HEK293 (cell line): ENCODE results near the gene TSPAN9.

ENCODE experiments used
- CTCF ChIA-PET: fragments of 350-600 bp; formaldehyde crosslinking; extraction: SDS; loops from one replicate; lab custom pipeline; 2021; ENCODE audit warnings: antibody characterized with exemption; lab: Yijun Ruan, JAX
- POLR2A ChIA-PET: fragments of 300-600 bp; formaldehyde crosslinking; extraction: SDS; loops from one replicate; lab custom pipeline; 2020; ENCODE audit warnings: antibody characterized with exemption, inconsistent platforms; lab: Yijun Ruan, JAX
- H3K27ac ChIP-seq: fragments of 200-500 bp; sonication (Bioruptor generic); 2 replicates; pipeline ENCODE4 v1.5.1; 2014; ENCODE audit warnings: low read depth, low read length, control low read depth, inconsistent platforms; ENCODE audit errors: extremely low read depth
- H3K36me3 ChIP-seq, 2 experiments: fragments of 200-500 bp in 1 of 2; sonication (Bioruptor generic) in 1 of 2; 1 replicate in 1 of 2; 2 replicates in 1 of 2; pipeline ENCODE4 v1.5.1; 2014 to 2017; ENCODE audit warnings: inconsistent platforms in 2 of 2, low read length in 2 of 2; ENCODE audit not compliant: control insufficient read depth in 2 of 2, insufficient read depth in 1 of 2
- H3K4me1 ChIP-seq: fragments of 200-500 bp; sonication (Bioruptor generic); 2 replicates; pipeline ENCODE4 v1.5.1; 2014; ENCODE audit warnings: mild to moderate bottlenecking, low read length, inconsistent platforms; ENCODE audit not compliant: control insufficient read depth, insufficient read depth
- H3K4me3 ChIP-seq: 2 replicates; pipeline ENCODE4 v1.5.1; 2011; ENCODE audit warnings: low read depth, mild to moderate bottlenecking, control low read depth, low read length, moderate library complexity
- H3K9me3 ChIP-seq: fragments of 200-500 bp; sonication (Bioruptor generic); 2 replicates; pipeline ENCODE4 v1.5.1; 2014; ENCODE audit warnings: low read depth, low read length, inconsistent platforms; ENCODE audit not compliant: control insufficient read depth, insufficient read depth
- BCL11A ChIP-seq: fragments of 450-650 bp; formaldehyde crosslinking; IDR thresholded peaks from 2 replicates; pipeline ENCODE4 v1.5.1; 2016; ENCODE audit warnings: low read depth, missing biosample characterization, missing genetic modification characterization
- GFI1B ChIP-seq: fragments of 450-650 bp; formaldehyde crosslinking; IDR thresholded peaks from 2 replicates; pipeline ENCODE4 v1.5.1; 2016; ENCODE audit warnings: missing biosample characterization, missing genetic modification characterization
- GLIS2 ChIP-seq: fragments of 450-650 bp; formaldehyde crosslinking; IDR thresholded peaks from 2 replicates; pipeline ENCODE4 v1.5.1; 2016; ENCODE audit warnings: missing biosample characterization, missing genetic modification characterization
- KLF8 ChIP-seq: fragments of 450-650 bp; formaldehyde crosslinking; IDR thresholded peaks from 2 replicates; pipeline ENCODE4 v1.5.1; 2016; ENCODE audit warnings: missing biosample characterization, missing genetic modification characterization
- PRDM1 ChIP-seq: fragments of 450-650 bp; formaldehyde crosslinking; IDR thresholded peaks from 2 replicates; pipeline ENCODE4; 2016; ENCODE audit warnings: missing biosample characterization, missing genetic modification characterization
- SETDB1 ChIP-seq: IDR thresholded peaks from one replicate; pipeline ENCODE4 v1.6.1; 2017; ENCODE audit warnings: mild to moderate bottlenecking, low read length, moderate library complexity, mixed read lengths; ENCODE audit not compliant: insufficient read length
- TCF7L2 ChIP-seq: IDR thresholded peaks from 2 replicates; pipeline ENCODE4 v1.6.1; 2011; ENCODE audit warnings: low read depth, mild to moderate bottlenecking, inconsistent platforms, low read length, moderate library complexity, borderline replicate concordance
- ZBTB7A ChIP-seq: fragments of 450-650 bp; formaldehyde crosslinking; IDR thresholded peaks from 2 replicates; pipeline ENCODE4 v1.5.1; 2016; ENCODE audit warnings: low read depth, missing biosample characterization, missing genetic modification characterization
- ZFP41 ChIP-seq: fragments of 450-650 bp; formaldehyde crosslinking; IDR thresholded peaks from 2 replicates; pipeline ENCODE4 v1.5.1; 2016; ENCODE audit warnings: missing biosample characterization, missing genetic modification characterization, borderline replicate concordance
- ZFP69B ChIP-seq: fragments of 450-650 bp; formaldehyde crosslinking; IDR thresholded peaks from 2 replicates; pipeline ENCODE4 v1.5.1; 2016; ENCODE audit warnings: missing biosample characterization, missing genetic modification characterization
- ZNF274 ChIP-seq, 2 experiments: fragments of 200-500 bp in 1 of 2; fragments of 450-650 bp in 1 of 2; sonication (Bioruptor generic) in 1 of 2; formaldehyde crosslinking in 1 of 2; IDR thresholded peaks; 2 replicates each; pipeline versions ENCODE4 v1.5.1 to v1.6.1; 2014 to 2016; ENCODE audit warnings: borderline replicate concordance in 1 of 2, inconsistent platforms in 1 of 2, low read length in 1 of 2, missing biosample characterization in 1 of 2, missing genetic modification characterization in 1 of 2
- ZNF341 ChIP-seq: fragments of 450-650 bp; formaldehyde crosslinking; IDR thresholded peaks from 2 replicates; pipeline ENCODE4; 2016; ENCODE audit warnings: low read depth, missing biosample characterization, missing genetic modification characterization
- ZNF350 ChIP-seq: fragments of 450-650 bp; formaldehyde crosslinking; IDR thresholded peaks from 2 replicates; pipeline ENCODE4 v1.5.0; 2017; ENCODE audit warnings: missing biosample characterization, mild to moderate bottlenecking, missing genetic modification characterization
- ZNF416 ChIP-seq: fragments of 450-650 bp; formaldehyde crosslinking; IDR thresholded peaks from 2 replicates; pipeline ENCODE4 v1.5.1; 2016; ENCODE audit warnings: missing biosample characterization, missing genetic modification characterization
- ZNF426 ChIP-seq: fragments of 450-650 bp; formaldehyde crosslinking; IDR thresholded peaks from 2 replicates; pipeline ENCODE4 v1.5.1; 2017; ENCODE audit warnings: missing biosample characterization, missing genetic modification characterization, mild to moderate bottlenecking, inconsistent platforms, moderate library complexity
- ZNF623 ChIP-seq: fragments of 450-650 bp; formaldehyde crosslinking; IDR thresholded peaks from 2 replicates; pipeline ENCODE4 v1.5.1; 2016; ENCODE audit warnings: missing biosample characterization, missing genetic modification characterization
- ZNF701 ChIP-seq: fragments of 450-650 bp; formaldehyde crosslinking; IDR thresholded peaks from 2 replicates; pipeline ENCODE4 v1.5.1; 2016; ENCODE audit warnings: missing biosample characterization, missing genetic modification characterization
- ZNF747 ChIP-seq: fragments of 450-650 bp; formaldehyde crosslinking; IDR thresholded peaks from 2 replicates; pipeline ENCODE4 v1.5.1; 2016; ENCODE audit warnings: missing biosample characterization, missing genetic modification characterization
- ZNF76 ChIP-seq: fragments of 450-650 bp; formaldehyde crosslinking; IDR thresholded peaks from 2 replicates; pipeline ENCODE4; 2016; ENCODE audit warnings: low read depth, missing biosample characterization, missing genetic modification characterization, borderline replicate concordance
- ZNF768 ChIP-seq: fragments of 450-650 bp; formaldehyde crosslinking; IDR thresholded peaks from 2 replicates; pipeline ENCODE4 v1.5.1; 2018; ENCODE audit warnings: missing biosample characterization, mild to moderate bottlenecking, missing genetic modification characterization
- ZNF830 ChIP-seq: fragments of 450-650 bp; IDR thresholded peaks from 2 replicates; pipeline ENCODE4 v1.5.0; 2018; ENCODE audit warnings: missing biosample characterization, missing genetic modification characterization, low read depth, mild to moderate bottlenecking, moderate library complexity
- TF ChIP-seq, protein P1 (sequence below): fragments of 450-650 bp; formaldehyde crosslinking; optimal IDR thresholded peaks from 2 replicates; pipeline ENCODE3; 2016; ENCODE audit warnings: missing biosample characterization, mild to moderate bottlenecking, missing genetic modification characterization
- TF ChIP-seq, protein P2 (sequence below): fragments of 450-650 bp; formaldehyde crosslinking; IDR thresholded peaks from 2 replicates; pipeline ENCODE4 v1.5.1; 2016; ENCODE audit warnings: missing biosample characterization, missing genetic modification characterization, low read depth
- TF ChIP-seq, protein P3 (sequence below): fragments of 450-650 bp; formaldehyde crosslinking; IDR thresholded peaks from 2 replicates; pipeline ENCODE4 v1.5.1; 2016; ENCODE audit warnings: missing biosample characterization, missing genetic modification characterization
- TF ChIP-seq, protein P4 (sequence below): fragments of 450-650 bp; formaldehyde crosslinking; IDR thresholded peaks from 2 replicates; pipeline ENCODE4 v1.5.1; 2017; ENCODE audit warnings: missing biosample characterization, missing genetic modification characterization
- TF ChIP-seq, protein P5 (sequence below): fragments of 450-650 bp; formaldehyde crosslinking; IDR thresholded peaks from 2 replicates; pipeline ENCODE4 v1.5.1; 2016; ENCODE audit warnings: missing biosample characterization, missing genetic modification characterization

Gene TSPAN9

DNA sequence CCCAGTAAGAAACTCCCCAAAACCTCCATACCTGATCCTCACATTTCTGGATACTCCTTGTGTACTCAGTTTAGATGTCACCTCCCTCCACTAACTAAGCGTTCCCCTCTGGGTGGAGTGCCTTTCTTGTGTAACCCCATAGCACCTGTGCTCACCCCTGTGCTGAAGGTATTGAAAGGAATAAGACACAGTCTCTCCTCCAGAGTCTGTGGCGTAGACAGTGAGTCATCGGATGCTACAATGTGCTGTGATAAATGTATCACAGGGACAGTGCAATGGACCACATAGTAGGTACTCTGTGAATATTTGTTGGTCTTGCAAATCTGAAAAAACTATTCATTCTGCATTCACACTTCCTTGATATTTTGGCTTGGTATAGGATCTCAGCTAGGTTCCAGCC, 30.8 kb downstream of the TSPAN9 start:
- no peak overlapping the region for H3K4me3 ChIP-seq
- CTCF ChIA-PET = no interaction called here
- H3K4me1 ChIP-seq = peaks cover 8% of the 10 kb centered on the region

DNA sequence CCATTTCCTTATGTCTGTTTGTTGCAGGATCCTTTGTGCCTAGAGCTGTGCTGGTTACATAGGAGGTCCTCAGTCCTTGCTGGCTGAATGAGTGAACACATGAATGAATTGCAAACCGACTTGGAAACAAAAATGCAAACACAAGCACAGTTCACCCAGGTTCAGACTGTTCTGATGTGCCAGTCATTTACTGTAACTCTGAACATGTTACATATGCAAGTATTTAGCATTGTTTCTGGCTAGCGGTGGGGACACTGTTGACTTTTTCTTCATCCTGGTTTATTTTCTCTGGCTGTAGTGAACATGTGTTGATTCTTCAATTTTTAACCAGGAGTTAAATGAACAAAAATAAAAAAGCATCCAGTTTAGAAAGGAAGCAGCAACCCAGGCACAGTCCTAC, 33.4 kb downstream of the TSPAN9 start:
- Histone ChIP-seq H3K4me1 (peaks cover 8% of the 10 kb centered on the region), H3K4me3 (no peak overlapping the region), H3K9me3 (no peaks in the 10 kb centered on the region), H3K36me3 (no peaks in the 10 kb centered on the region; a peak in 1 of 3 replicates), H3K27ac (no peak overlapping the region)
- TF ChIP-seq ZFP69B (tag by site-specific recombination) = no peak
- TF ChIP-seq, protein P1, sequence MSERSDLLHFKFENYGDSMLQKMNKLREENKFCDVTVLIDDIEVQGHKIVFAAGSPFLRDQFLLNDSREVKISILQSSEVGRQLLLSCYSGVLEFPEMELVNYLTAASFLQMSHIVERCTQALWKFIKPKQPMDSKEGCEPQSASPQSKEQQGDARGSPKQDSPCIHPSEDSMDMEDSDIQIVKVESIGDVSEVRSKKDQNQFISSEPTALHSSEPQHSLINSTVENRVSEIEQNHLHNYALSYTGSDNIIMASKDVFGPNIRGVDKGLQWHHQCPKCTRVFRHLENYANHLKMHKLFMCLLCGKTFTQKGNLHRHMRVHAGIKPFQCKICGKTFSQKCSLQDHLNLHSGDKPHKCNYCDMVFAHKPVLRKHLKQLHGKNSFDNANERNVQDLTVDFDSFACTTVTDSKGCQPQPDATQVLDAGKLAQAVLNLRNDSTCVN (tag by site-specific recombination) = no peak
- TF ChIP-seq ZNF768 (tag by site-specific recombination) = no peak
- no peak for TF ChIP-seq ZNF274 (IDR thresholded peaks at IDR 0.05; ENCODE audit: low read length)
- TF ChIP-seq ZNF274 (tag by site-specific recombination; IDR thresholded peaks at IDR 0.05; ENCODE audit: borderline replicate concordance) = no peak
- TF ChIP-seq ZNF416 (tag by site-specific recombination) = no peak
- no peak for TF ChIP-seq ZNF701 (tag by site-specific recombination)
- TF ChIP-seq, protein P2, sequence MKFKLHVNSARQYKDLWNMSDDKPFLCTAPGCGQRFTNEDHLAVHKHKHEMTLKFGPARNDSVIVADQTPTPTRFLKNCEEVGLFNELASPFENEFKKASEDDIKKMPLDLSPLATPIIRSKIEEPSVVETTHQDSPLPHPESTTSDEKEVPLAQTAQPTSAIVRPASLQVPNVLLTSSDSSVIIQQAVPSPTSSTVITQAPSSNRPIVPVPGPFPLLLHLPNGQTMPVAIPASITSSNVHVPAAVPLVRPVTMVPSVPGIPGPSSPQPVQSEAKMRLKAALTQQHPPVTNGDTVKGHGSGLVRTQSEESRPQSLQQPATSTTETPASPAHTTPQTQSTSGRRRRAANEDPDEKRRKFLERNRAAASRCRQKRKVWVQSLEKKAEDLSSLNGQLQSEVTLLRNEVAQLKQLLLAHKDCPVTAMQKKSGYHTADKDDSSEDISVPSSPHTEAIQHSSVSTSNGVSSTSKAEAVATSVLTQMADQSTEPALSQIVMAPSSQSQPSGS (tag by site-specific recombination) = no peak
- no peak for TF ChIP-seq TCF7L2
- no peak for TF ChIP-seq ZNF341 (tag by site-specific recombination)
- no peak for TF ChIP-seq KLF8
- TF ChIP-seq BCL11A (tag by site-specific recombination) = no peak
- TF ChIP-seq, protein P3, sequence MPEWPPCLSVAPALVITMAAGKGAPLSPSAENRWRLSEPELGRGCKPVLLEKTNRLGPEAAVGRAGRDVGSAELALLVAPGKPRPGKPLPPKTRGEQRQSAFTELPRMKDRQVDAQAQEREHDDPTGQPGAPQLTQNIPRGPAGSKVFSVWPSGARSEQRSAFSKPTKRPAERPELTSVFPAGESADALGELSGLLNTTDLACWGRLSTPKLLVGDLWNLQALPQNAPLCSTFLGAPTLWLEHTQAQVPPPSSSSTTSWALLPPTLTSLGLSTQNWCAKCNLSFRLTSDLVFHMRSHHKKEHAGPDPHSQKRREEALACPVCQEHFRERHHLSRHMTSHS (tag by site-specific recombination) = no peak
- ChIA-PET POLR2A (no interaction called here), CTCF (interaction anchor here (0.8 kb wide), 1 partner anchor 10 kb away, joined by 4 read pairs; no protein-coding TSS in a partner anchor)

More for the DNA sequence above, 30.8 kb downstream of the TSPAN9 start:
- TF ChIP-seq ZNF623 (tag by site-specific recombination) = no peak
- TF ChIP-seq ZBTB7A (tag by site-specific recombination) = no peak
- TF ChIP-seq, protein P4, sequence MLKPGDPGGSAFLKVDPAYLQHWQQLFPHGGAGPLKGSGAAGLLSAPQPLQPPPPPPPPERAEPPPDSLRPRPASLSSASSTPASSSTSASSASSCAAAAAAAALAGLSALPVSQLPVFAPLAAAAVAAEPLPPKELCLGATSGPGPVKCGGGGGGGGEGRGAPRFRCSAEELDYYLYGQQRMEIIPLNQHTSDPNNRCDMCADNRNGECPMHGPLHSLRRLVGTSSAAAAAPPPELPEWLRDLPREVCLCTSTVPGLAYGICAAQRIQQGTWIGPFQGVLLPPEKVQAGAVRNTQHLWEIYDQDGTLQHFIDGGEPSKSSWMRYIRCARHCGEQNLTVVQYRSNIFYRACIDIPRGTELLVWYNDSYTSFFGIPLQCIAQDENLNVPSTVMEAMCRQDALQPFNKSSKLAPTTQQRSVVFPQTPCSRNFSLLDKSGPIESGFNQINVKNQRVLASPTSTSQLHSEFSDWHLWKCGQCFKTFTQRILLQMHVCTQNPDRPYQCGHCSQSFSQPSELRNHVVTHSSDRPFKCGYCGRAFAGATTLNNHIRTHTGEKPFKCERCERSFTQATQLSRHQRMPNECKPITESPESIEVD = no peak
- TF ChIP-seq ZNF76 (tag by site-specific recombination) = no peak
- no peak for TF ChIP-seq PRDM1 (tag by site-specific recombination)
- TF ChIP-seq GLIS2 (tag by site-specific recombination) = no peak
- TF ChIP-seq SETDB1 = no peak
- no peak for TF ChIP-seq GFI1B (tag by site-specific recombination)
- TF ChIP-seq ZFP41 (tag by site-specific recombination) = no peak
- no peak for TF ChIP-seq ZNF350 (tag by site-specific recombination)
- TF ChIP-seq ZNF830 (tag by site-specific recombination) = no peak
- TF ChIP-seq ZNF747 (tag by site-specific recombination) = no peak
- TF ChIP-seq, protein P5, sequence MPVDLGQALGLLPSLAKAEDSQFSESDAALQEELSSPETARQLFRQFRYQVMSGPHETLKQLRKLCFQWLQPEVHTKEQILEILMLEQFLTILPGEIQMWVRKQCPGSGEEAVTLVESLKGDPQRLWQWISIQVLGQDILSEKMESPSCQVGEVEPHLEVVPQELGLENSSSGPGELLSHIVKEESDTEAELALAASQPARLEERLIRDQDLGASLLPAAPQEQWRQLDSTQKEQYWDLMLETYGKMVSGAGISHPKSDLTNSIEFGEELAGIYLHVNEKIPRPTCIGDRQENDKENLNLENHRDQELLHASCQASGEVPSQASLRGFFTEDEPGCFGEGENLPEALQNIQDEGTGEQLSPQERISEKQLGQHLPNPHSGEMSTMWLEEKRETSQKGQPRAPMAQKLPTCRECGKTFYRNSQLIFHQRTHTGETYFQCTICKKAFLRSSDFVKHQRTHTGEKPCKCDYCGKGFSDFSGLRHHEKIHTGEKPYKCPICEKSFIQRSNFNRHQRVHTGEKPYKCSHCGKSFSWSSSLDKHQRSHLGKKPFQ (tag by site-specific recombination) = no peak
- TF ChIP-seq, protein P3 (tag by site-specific recombination) = no peak
- TF ChIP-seq ZNF426 (tag by site-specific recombination) = no peak
- POLR2A ChIA-PET = no interaction called here
- no peak overlapping the region for H3K27ac ChIP-seq
- no peaks in the 10 kb centered on the region for H3K9me3 ChIP-seq
- H3K36me3 ChIP-seq = no peaks in the 10 kb centered on the region; a peak in 1 of 3 replicates
